ENCODE results near the gene EEF2K.

- TF ChIP-seq YY1 (IDR thresholded peaks at IDR 0.05; ENCODE audit: insufficient read depth, insufficient read length) = no peak
- no peak for TF ChIP-seq ZNF274 (IDR thresholded peaks at IDR 0.05; ENCODE audit: low read depth, low read length)
- TF ChIP-seq SUZ12 (IDR thresholded peaks at IDR 0.05; ENCODE audit: extremely low read depth, insufficient read depth, insufficient read length) = no peak
These were observed 14.0 kb downstream of the EEF2K start for GRCh38 chr16:22220069-22220440.

Measured in NT2/D1 (cell line).